Glutamatergic neuron (in vitro differentiated cells): ENCODE results near the gene NRTN. TPM values are rescaled to one million over a fixed set of nuclear protein-coding genes. Genes with fewer than 3 reads are reported as not detected.

Experiments
- DNase-seq: peaks from one replicate; pipeline ENCODE4 v3.0.0; 2022
- H3K27ac Mint-ChIP-seq: one replicate; pipeline ENCODE4 v1.8.0; 2020; ENCODE audit warnings: mild to moderate bottlenecking, mixed read lengths, inconsistent platforms; ENCODE audit not compliant: unreplicated experiment
- H3K27me3 Mint-ChIP-seq: one replicate; pipeline ENCODE4 v1.8.0; 2020; ENCODE audit warnings: mild to moderate bottlenecking, moderate library complexity, mixed read lengths, inconsistent platforms; ENCODE audit not compliant: unreplicated experiment
- H3K36me3 Mint-ChIP-seq: one replicate; pipeline ENCODE4 v1.8.0; 2020; ENCODE audit warnings: mild to moderate bottlenecking, mixed read lengths, inconsistent platforms; ENCODE audit not compliant: unreplicated experiment
- H3K4me1 Mint-ChIP-seq: one replicate; pipeline ENCODE4 v1.8.0; 2020; ENCODE audit warnings: mild to moderate bottlenecking, low read depth, mixed read lengths, inconsistent platforms; ENCODE audit not compliant: unreplicated experiment
- H3K4me3 Mint-ChIP-seq: one replicate; pipeline ENCODE4 v1.8.0; 2020; ENCODE audit warnings: mild to moderate bottlenecking, mixed read lengths, inconsistent platforms; ENCODE audit not compliant: unreplicated experiment
- H3K9me3 Mint-ChIP-seq: one replicate; pipeline ENCODE4 v1.8.0; 2020; ENCODE audit warnings: mild to moderate bottlenecking, moderate library complexity, mixed read lengths, inconsistent platforms; ENCODE audit not compliant: unreplicated experiment
- CTCF ChIP-seq: fragments of 200-600 bp; sonication (generic); IDR thresholded peaks from one replicate; pipeline ENCODE4 v1.5.0; 2021; ENCODE audit not compliant: partially characterized antibody, unreplicated experiment
- total RNA-seq: library from RNA; stranded (reverse); fragmentation: NEBNext Ultra II Directional; extraction: Animal tissue kit (Norgen Biotek cat#: 25700); gene quantifications from one replicate; pipeline ENCODE4 v1.2.1, GENCODE V29; 2021; ENCODE audit not compliant: unreplicated experiment

The NRTN gene
- total RNA-seq, 1 donor from 2014 or later, result 1.2 TPM

- Mint-ChIP-seq H3K4me1 (no peaks in the 10 kb centered on the region), H3K27ac (peak overlapping the region; percentile 94), H3K36me3 (no peaks in the 10 kb centered on the region), H3K9me3 (peaks cover 8% of the 10 kb centered on the region), H3K4me3 (peak overlapping the region; percentile 87), H3K27me3 (peaks cover 10% of the 10 kb centered on the region)
- peak; percentile 62 for DNase-seq
- TF ChIP-seq CTCF, result no peak
Observed at GRCh38 chr19:5828661-5829566, 24.0 kb downstream of the NRTN start.

- Mint-ChIP-seq H3K27ac (peak overlapping the region; percentile 3), H3K27me3 (peaks cover 10% of the 10 kb centered on the region), H3K9me3 (peaks cover 8% of the 10 kb centered on the region), H3K4me1 (no peaks in the 10 kb centered on the region), H3K36me3 (no peaks in the 10 kb centered on the region), H3K4me3 (peak overlapping the region; percentile 35)
- no peak for DNase-seq
- TF ChIP-seq CTCF, result no peak
Observed at GRCh38 chr19:5829567-5830310, 24.9 kb downstream of the NRTN start.

- no peaks in the 10 kb centered on the region for H3K4me1 Mint-ChIP-seq
- no peak for TF ChIP-seq CTCF
- H3K27ac Mint-ChIP-seq, result no peak overlapping the region
- peaks cover 8% of the 10 kb centered on the region for H3K9me3 Mint-ChIP-seq
- H3K36me3 Mint-ChIP-seq, result no peaks in the 10 kb centered on the region
- DNase-seq, result no peak
- H3K27me3 Mint-ChIP-seq, result peaks cover 10% of the 10 kb centered on the region
- no peak overlapping the region for H3K4me3 Mint-ChIP-seq
Observed at GRCh38 chr19:5831159-5831558, 26.3 kb downstream of the NRTN start.

GRCh38 chr19:5832061-5832460, 27.2 kb downstream of the NRTN start:
- Mint-ChIP-seq H3K4me3 (no peak overlapping the region), H3K4me1 (no peaks in the 10 kb centered on the region), H3K27ac (no peak overlapping the region), H3K9me3 (peaks cover 8% of the 10 kb centered on the region), H3K36me3 (no peaks in the 10 kb centered on the region), H3K27me3 (peaks cover 10% of the 10 kb centered on the region)
- DNase-seq, result no peak
- no peak for TF ChIP-seq CTCF
